ENCODE data around the gene TCEAL1. TPM values are rescaled to one million over a fixed set of nuclear protein-coding genes. Genes with fewer than 3 reads are reported as not detected.

Gene TCEAL1
- polyA plus RNA-seq, 1 experiment = 24.9 TPM

GRCh38 chrX:103624111-103624510 lies 4.7 kb upstream of the TCEAL1 start:
- no peak for TF ChIP-seq CTCF (IDR thresholded peaks at IDR 0.05; ENCODE audit: low read depth, low read length)
- POLR2A ChIA-PET = no interaction called here
- no peak for DNase-seq (ENCODE audit: low read depth, low spot score)
- no peak overlapping the region for H3K4me3 ChIP-seq (ENCODE audit: low read depth, low read length)
- no peak overlapping the region for H3K27ac ChIP-seq (ENCODE audit: low read depth, low read length)
- H3K9me3 ChIP-seq (ENCODE audit: control insufficient read depth, insufficient read depth, low read length) = no peaks in the 10 kb centered on the region
- no peaks in the 10 kb centered on the region for H3K27me3 ChIP-seq (ENCODE audit: control insufficient read depth, insufficient read depth, low read length)
- CTCF ChIA-PET = no interaction called here

GRCh38 chrX:103626855-103627254 lies 1.9 kb upstream of the TCEAL1 start:
- Histone ChIP-seq H3K27me3 (ENCODE audit: control insufficient read depth, insufficient read depth, low read length) (no peaks in the 10 kb centered on the region), H3K4me3 (ENCODE audit: low read depth, low read length) (no peak overlapping the region), H3K27ac (ENCODE audit: low read depth, low read length) (no peak overlapping the region), H3K9me3 (ENCODE audit: control insufficient read depth, insufficient read depth, low read length) (no peaks in the 10 kb centered on the region)
- TF ChIP-seq CTCF (IDR thresholded peaks at IDR 0.05; ENCODE audit: low read depth, low read length) = no peak
- DNase-seq (ENCODE audit: low read depth, low spot score) = no peak
- POLR2A ChIA-PET = no interaction called here
- CTCF ChIA-PET = no interaction called here

GRCh38 chrX:103629318-103630170 lies 769 bp downstream of the TCEAL1 start:
- H3K27ac ChIP-seq (ENCODE audit: low read depth, low read length) = peak overlapping the region; percentile 77
- TF ChIP-seq CTCF (IDR thresholded peaks at IDR 0.05; ENCODE audit: low read depth, low read length) = peak; percentile 64
- H3K9me3 ChIP-seq (ENCODE audit: control insufficient read depth, insufficient read depth, low read length) = no peaks in the 10 kb centered on the region
- ChIA-PET POLR2A (interaction anchor here (0.6 to 1.9 kb wide), 8 partner anchors 10 to 133 kb away, joined by 3 to 4 read pairs (median 4); partner anchors contain the start of gene TCEAL3), CTCF (interaction anchor here (0.6 to 2.0 kb wide), 28 partner anchors 10 to 212 kb away, joined by 3 to 18 read pairs (median 5); no protein-coding TSS in a partner anchor)
- H3K27me3 ChIP-seq (ENCODE audit: control insufficient read depth, insufficient read depth, low read length) = no peaks in the 10 kb centered on the region
- peak overlapping the region; percentile 71 for H3K4me3 ChIP-seq (ENCODE audit: low read depth, low read length)
- peak; percentile 20 for DNase-seq (ENCODE audit: low read depth, low spot score)

GRCh38 chrX:103630171-103630511 lies 1.4 kb downstream of the TCEAL1 start:
- ChIA-PET POLR2A (interaction anchor here (0.7 to 1.9 kb wide), 4 partner anchors 22 to 97 kb away, joined by 3 to 4 read pairs (median 4); partner anchors contain the start of gene TCEAL3), CTCF (interaction anchor here (0.5 to 2.0 kb wide), 32 partner anchors 10 to 1027 kb away, joined by 3 to 18 read pairs (median 4); no protein-coding TSS in a partner anchor)
- no peak for DNase-seq (ENCODE audit: low read depth, low spot score)
- Histone ChIP-seq H3K9me3 (ENCODE audit: control insufficient read depth, insufficient read depth, low read length) (no peaks in the 10 kb centered on the region), H3K27ac (ENCODE audit: low read depth, low read length) (no peak overlapping the region), H3K27me3 (ENCODE audit: control insufficient read depth, insufficient read depth, low read length) (no peaks in the 10 kb centered on the region), H3K4me3 (ENCODE audit: low read depth, low read length) (peak overlapping the region; percentile 71)
- no peak for TF ChIP-seq CTCF (IDR thresholded peaks at IDR 0.05; ENCODE audit: low read depth, low read length)

- Histone ChIP-seq H3K9me3 (ENCODE audit: control insufficient read depth, insufficient read depth, low read length) (no peaks in the 10 kb centered on the region), H3K4me3 (ENCODE audit: low read depth, low read length) (no peak overlapping the region), H3K27ac (ENCODE audit: low read depth, low read length) (no peak overlapping the region), H3K27me3 (ENCODE audit: control insufficient read depth, insufficient read depth, low read length) (no peaks in the 10 kb centered on the region)
- DNase-seq (ENCODE audit: low read depth, low spot score) = no peak
- ChIA-PET CTCF (interaction anchor here (1.1 to 2.0 kb wide), 13 partner anchors 9 to 164 kb away, joined by 3 to 18 read pairs (median 8); no protein-coding TSS in a partner anchor), POLR2A (no interaction called here)
- TF ChIP-seq CTCF (IDR thresholded peaks at IDR 0.05; ENCODE audit: low read depth, low read length) = no peak
These were observed 2.4 kb downstream of the TCEAL1 start for GRCh38 chrX:103631145-103631544.
